AG09319 (cell line): ENCODE results near the gene SYNJ2.

Source experiments
- DNase-seq: peaks from one replicate; pipeline ENCODE4 v3.0.0-alpha.2; 2010; ENCODE audit warnings: low read depth; ENCODE audit errors: extremely low read depth
- TF ChIP-seq, protein P1 (sequence below): IDR thresholded peaks from 2 replicates; pipeline ENCODE4 v1.5.1; 2011; ENCODE audit warnings: low read depth, mild to moderate bottlenecking, inconsistent platforms, low read length, moderate library complexity

The SYNJ2 gene

DNA sequence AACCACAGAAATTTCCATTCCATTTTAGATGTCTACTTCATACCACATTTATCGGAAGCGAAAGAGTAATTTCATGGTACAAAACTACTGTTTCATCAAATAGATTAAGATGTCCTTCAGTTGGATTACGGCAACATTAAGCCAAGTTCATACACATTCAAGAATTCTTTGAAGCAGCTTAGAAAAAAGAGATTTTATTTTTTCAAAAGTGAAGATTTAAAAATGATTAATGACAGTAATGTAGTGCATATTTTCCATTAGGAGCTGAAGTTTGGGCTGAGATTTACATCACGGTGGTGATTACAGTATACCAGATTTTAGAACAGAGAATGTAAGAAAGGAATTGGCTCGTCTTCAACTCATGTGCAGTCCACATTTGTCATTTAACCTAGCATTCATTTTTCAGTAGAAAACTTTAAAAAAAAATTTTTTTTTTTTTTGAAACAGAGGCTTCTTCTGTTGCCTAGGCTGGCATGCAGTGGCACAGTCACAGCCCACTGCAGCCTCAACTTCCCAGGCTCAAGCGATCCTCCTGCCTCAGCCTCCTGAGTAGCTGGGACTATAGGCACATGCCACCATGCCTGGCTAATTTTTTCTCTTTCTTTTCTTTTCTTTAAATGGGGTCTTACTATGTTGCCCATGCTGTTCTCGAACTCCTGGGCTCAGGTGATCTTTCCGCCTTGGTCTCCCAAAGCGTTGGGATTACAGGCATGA lies 1.9 kb downstream of the SYNJ2 start:
- TF ChIP-seq, protein P1, sequence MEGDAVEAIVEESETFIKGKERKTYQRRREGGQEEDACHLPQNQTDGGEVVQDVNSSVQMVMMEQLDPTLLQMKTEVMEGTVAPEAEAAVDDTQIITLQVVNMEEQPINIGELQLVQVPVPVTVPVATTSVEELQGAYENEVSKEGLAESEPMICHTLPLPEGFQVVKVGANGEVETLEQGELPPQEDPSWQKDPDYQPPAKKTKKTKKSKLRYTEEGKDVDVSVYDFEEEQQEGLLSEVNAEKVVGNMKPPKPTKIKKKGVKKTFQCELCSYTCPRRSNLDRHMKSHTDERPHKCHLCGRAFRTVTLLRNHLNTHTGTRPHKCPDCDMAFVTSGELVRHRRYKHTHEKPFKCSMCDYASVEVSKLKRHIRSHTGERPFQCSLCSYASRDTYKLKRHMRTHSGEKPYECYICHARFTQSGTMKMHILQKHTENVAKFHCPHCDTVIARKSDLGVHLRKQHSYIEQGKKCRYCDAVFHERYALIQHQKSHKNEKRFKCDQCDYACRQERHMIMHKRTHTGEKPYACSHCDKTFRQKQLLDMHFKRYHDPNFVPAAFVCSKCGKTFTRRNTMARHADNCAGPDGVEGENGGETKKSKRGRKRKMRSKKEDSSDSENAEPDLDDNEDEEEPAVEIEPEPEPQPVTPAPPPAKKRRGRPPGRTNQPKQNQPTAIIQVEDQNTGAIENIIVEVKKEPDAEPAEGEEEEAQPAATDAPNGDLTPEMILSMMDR, result no peak
- DNase-seq, result no peak

DNA sequence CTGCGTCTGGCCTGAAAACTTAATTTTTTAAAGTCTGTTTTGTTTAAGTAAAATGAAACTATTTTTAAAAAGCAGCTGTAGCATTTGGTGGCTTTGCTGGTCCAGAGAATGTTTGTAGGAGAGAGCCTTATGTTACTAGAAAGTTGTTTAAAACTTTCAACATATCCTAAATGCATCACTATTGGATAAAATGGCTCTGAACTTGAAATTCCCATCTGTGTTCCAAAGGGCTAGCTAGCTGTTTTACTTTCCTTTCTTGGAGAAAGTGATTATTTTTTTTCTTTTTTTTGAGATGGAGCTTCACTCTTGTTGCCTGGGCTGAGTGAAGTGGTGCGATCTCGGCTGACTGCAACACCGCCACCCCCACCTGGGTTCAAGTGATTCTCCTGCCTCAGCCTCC lies 2.5 kb downstream of the SYNJ2 start:
- TF ChIP-seq, protein P1, result no peak
- no peak for DNase-seq

DNA sequence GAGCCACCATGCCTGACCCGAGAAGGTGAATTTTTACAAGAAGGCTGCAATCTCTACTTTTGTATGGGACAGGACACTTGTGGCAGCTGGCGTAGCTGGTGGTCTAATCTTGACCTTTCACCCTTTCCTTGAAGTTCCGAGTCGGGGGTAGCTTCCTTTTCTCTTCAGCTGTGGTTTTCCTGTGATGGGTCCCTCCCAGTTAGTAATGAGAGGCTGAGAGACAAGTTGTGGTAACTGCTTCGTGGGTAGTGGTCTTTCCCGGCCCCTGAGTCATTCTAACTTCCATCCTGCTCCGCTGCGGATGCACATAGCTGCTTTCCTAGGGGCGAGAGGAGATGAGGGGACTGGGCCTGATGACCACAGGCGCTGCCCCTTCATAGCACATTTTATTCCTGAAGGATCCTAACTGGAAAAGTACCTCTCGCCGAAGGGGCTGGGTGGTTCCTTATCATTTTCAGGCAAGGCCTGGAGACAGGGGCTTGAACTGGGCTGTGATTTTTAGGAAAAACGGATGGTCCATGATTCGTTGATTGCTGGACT lies 3.1 kb downstream of the SYNJ2 start:
- TF ChIP-seq, protein P1, result no peak
- no peak for DNase-seq

DNA sequence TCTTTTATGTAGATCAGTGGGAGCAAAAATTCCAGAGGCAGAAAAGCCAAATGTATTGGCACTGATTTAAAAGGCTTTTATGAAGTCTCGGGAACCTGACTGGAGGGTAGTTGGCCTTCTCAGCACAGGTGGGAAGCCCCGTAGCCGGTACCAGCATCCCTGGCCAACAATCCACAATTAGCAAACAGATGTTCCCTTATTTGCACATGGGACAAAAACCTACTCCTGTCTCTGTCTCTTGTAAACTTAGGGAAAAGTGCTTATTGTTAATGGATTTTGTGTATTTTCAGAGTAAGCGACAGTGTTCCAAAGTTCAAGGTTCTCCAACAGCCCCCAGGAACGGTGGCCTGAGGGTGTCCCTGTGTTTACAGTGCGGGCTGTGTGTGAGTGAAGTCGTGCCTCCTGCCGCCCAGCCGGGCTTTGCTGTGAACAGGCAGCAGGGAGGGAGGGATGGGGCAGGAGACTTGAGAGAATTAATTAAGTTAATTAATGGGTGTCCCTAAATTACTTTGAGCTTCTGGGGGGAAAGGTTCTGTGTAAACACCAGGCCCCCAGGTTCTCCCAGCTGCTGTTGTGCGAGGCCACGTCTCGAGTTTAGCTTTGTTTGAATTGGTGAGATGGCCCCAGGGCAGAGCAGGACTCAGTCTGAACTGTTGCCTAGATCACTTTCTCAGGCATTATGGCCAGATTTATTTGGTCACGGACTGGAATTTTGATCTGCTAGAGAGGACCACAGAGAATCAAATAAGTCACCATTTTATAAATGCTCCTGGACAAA lies 3.9 kb downstream of the SYNJ2 start:
- TF ChIP-seq, protein P1, result no peak
- DNase-seq, result no peak

DNA sequence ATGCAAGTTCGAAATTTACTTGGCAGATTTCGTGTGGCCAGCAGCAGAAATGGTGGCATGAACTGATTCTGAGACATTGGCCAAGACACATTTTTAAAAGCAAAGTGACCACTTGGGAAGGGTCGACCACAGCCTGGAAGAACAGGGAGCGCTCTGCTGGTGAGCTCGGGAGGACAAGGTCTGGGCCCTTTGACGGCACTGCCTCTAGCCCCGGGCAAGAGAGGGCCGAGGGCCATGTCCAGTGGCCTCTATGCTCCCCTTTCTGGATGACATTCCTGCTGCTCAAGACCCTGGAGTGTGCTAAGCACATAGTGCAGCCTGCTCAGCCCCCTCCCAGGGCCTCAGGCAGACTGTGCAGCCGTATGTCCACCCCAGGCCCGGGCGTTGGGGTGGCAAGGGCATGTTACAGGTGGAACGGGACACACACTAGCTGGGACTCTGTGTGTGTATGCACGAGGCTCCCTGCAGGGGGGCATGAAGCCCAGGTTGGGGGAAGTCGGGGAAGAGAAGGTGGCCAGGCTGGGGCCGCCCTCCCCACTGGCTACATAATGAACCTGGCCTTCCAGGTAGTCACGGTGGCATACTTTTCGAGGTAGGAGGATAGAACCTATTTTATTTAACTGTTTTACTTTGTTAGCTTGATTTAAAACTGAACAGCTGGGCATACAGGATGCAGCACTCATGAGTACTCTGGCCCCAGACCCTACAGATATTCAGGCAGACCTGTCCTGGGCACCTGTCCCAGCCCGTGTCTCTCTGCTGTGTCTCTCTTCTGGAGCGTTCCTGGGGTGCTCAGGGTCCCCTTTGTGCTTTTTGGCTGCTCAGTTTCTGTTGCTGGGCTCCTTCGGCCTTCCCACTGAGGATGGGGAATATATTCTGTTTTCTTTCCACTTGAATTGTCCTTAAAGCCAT lies 6.4 kb downstream of the SYNJ2 start:
- no peak for DNase-seq
- TF ChIP-seq, protein P1, result no peak

DNA sequence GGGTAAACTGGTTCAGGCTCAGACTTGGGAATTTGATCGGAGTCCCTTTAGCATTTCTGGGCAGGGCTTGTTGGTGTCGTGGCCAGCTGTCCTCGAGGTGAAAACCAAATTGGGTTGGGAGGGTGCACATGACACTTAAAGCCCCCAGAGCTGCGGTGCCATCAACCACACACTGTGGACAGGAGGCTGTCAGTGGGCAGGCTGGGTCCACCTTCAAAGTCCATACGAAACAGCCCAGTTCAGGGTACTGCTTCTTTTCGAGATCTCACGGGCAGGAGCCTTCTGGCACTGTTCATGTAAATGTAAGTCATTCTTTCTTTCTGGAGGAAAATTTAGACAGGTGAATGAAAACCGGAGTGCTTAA lies 7.0 kb downstream of the SYNJ2 start:
- no peak for DNase-seq
- TF ChIP-seq, protein P1, result no peak
